ENCODE measurements around the gene PPP1R15A.
A peak's percentile ranks its signal among the peaks of the same experiment; 100 is the strongest.

Gene PPP1R15A

GRCh38 chr19:48872182-48872883, at the start of gene PPP1R15A:
PPP1R15A (plus strand) TSS chr19:48872421; CDS start chr19:48873234, 813 bp downstream.
- Histone ChIP-seq H3K9ac (ENCODE audit: low read length) (peak within 1 kb of the TSS; percentile 89), H3K36me3 (ENCODE audit: low read length) (no peaks in the 10 kb centered on the region), H4K20me1 (ENCODE audit: low read depth, low read length) (no peaks in the 10 kb centered on the region), H3K4me3 (ENCODE audit: insufficient read depth, low read length, poor library complexity, severe bottlenecking) (peak within 1 kb of the TSS; percentile 88), H3K9me2 (replicated peaks; ENCODE audit: insufficient read depth, low read length) (no peaks in the 10 kb centered on the region), H3K4me2 (ENCODE audit: low read depth, low read length, poor library complexity, severe bottlenecking) (peak within 1 kb of the TSS; percentile 90), H3K79me2 (ENCODE audit: insufficient read depth, low read length) (peaks cover 25% of the 10 kb centered on the region), H3K9me3 (ENCODE audit: insufficient read depth, low read length) (no peaks in the 10 kb centered on the region), H2AFZ (ENCODE audit: low read depth, low read length, severe bottlenecking) (no peak within 1 kb of the TSS), H3K27ac (ENCODE audit: low read depth, low read length) (peak within 1 kb of the TSS; percentile 97), H3F3A (ENCODE audit: insufficient read depth) (peaks cover 40% of the 10 kb centered on the region), H3K27me3 (ENCODE audit: low read length) (no peaks in the 10 kb centered on the region)
- TF ChIP-seq CTCF (IDR thresholded peaks at IDR 0.05; ENCODE audit: insufficient read depth, low read length, poor library complexity, severe bottlenecking) (no peak), EZH2phosphoT487 (conservative IDR thresholded peaks at IDR 0.05; ENCODE audit: low read length) (no peak)

GRCh38 chr19:48822514-48822913, 49.7 kb upstream of the PPP1R15A start:
- TF ChIP-seq EZH2phosphoT487 (conservative IDR thresholded peaks at IDR 0.05; ENCODE audit: low read length): no peak
- no peak for TF ChIP-seq CTCF (IDR thresholded peaks at IDR 0.05; ENCODE audit: insufficient read depth, low read length, poor library complexity, severe bottlenecking)
- Histone ChIP-seq H3K9me3 (ENCODE audit: insufficient read depth, low read length) (no peaks in the 10 kb centered on the region), H3K27ac (ENCODE audit: low read depth, low read length) (no peak overlapping the region)

GRCh38 chr19:48826606-48827020, 45.6 kb upstream of the PPP1R15A start:
- H3K4me3 ChIP-seq (ENCODE audit: insufficient read depth, low read length, poor library complexity, severe bottlenecking): no peak overlapping the region

More at GRCh38 chr19:48822514-48822913, 49.7 kb upstream of the PPP1R15A start:
- no peaks in the 10 kb centered on the region for H3K36me3 ChIP-seq (ENCODE audit: low read length)
- H3K9ac ChIP-seq (ENCODE audit: low read length): no peak overlapping the region
- H4K20me1 ChIP-seq (ENCODE audit: low read depth, low read length): no peaks in the 10 kb centered on the region
- no peaks in the 10 kb centered on the region for H3K79me2 ChIP-seq (ENCODE audit: insufficient read depth, low read length)
- H3K9me2 ChIP-seq (replicated peaks; ENCODE audit: insufficient read depth, low read length): no peaks in the 10 kb centered on the region
- no peak overlapping the region for H2AFZ ChIP-seq (ENCODE audit: low read depth, low read length, severe bottlenecking)
- no peaks in the 10 kb centered on the region for H3F3A ChIP-seq (ENCODE audit: insufficient read depth)
- no peak overlapping the region for H3K4me2 ChIP-seq (ENCODE audit: low read depth, low read length, poor library complexity, severe bottlenecking)
- no peak overlapping the region for H3K4me3 ChIP-seq (ENCODE audit: insufficient read depth, low read length, poor library complexity, severe bottlenecking)
- no peaks in the 10 kb centered on the region for H3K27me3 ChIP-seq (ENCODE audit: low read length)

More at GRCh38 chr19:48826606-48827020, 45.6 kb upstream of the PPP1R15A start:
- H4K20me1 ChIP-seq (ENCODE audit: low read depth, low read length): no peaks in the 10 kb centered on the region
- no peaks in the 10 kb centered on the region for H3F3A ChIP-seq (ENCODE audit: insufficient read depth)
- H3K27me3 ChIP-seq (ENCODE audit: low read length): no peaks in the 10 kb centered on the region
- no peak overlapping the region for H3K27ac ChIP-seq (ENCODE audit: low read depth, low read length)
- no peak overlapping the region for H2AFZ ChIP-seq (ENCODE audit: low read depth, low read length, severe bottlenecking)
- no peaks in the 10 kb centered on the region for H3K36me3 ChIP-seq (ENCODE audit: low read length)
- H3K79me2 ChIP-seq (ENCODE audit: insufficient read depth, low read length): no peaks in the 10 kb centered on the region
- no peak overlapping the region for H3K9ac ChIP-seq (ENCODE audit: low read length)
- no peaks in the 10 kb centered on the region for H3K9me3 ChIP-seq (ENCODE audit: insufficient read depth, low read length)
- TF ChIP-seq CTCF (IDR thresholded peaks at IDR 0.05; ENCODE audit: insufficient read depth, low read length, poor library complexity, severe bottlenecking) (peak; percentile 13), EZH2phosphoT487 (conservative IDR thresholded peaks at IDR 0.05; ENCODE audit: low read length) (no peak)
- no peak overlapping the region for H3K4me2 ChIP-seq (ENCODE audit: low read depth, low read length, poor library complexity, severe bottlenecking)
- H3K9me2 ChIP-seq (replicated peaks; ENCODE audit: insufficient read depth, low read length): no peaks in the 10 kb centered on the region
